Keratinocyte (primary cell): Measurements from ENCODE around the gene GNG10.

Source experiments
- EZH2 ChIP-seq: IDR thresholded peaks from one replicate; pipeline ENCODE4 v1.6.1; 2012; ENCODE audit warnings: inconsistent platforms, mild to moderate bottlenecking, low read length, moderate library complexity
- TF ChIP-seq, protein P1 (sequence below), 3 experiments: IDR thresholded peaks in 1 of 3; conservative IDR thresholded peaks in 1 of 3; optimal IDR thresholded peaks in 1 of 3; 2 replicates in 2 of 3; 3 replicates in 1 of 3; pipeline versions ENCODE3 to v1.5.1; 2011; ENCODE audit warnings: low read length in 3 of 3, mild to moderate bottlenecking in 3 of 3, moderate library complexity in 2 of 3, control low read depth in 1 of 3, inconsistent platforms in 1 of 3; ENCODE audit not compliant: insufficient read depth in 2 of 3; ENCODE audit errors: extremely low read depth in 1 of 3

DNA sequence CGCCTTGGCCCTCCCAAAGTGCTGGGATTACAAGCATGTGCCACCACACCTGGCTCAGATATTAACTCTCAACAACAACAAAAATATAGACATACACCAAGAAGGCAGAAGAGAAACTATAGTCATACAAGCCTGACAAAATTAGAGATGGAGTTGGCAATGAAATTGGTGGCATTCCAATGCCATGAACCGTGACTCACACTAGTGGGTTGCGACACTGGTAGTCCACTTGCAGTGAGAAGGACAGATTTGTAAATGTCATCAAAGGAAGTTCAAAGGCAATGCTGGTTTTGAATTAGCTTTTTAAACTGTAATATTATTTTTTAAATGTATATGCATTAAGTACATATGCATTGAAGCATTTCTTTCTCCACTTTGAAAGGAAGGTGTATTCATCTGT, 38.8 kb upstream of the GNG10 start:
- TF ChIP-seq, protein P1, sequence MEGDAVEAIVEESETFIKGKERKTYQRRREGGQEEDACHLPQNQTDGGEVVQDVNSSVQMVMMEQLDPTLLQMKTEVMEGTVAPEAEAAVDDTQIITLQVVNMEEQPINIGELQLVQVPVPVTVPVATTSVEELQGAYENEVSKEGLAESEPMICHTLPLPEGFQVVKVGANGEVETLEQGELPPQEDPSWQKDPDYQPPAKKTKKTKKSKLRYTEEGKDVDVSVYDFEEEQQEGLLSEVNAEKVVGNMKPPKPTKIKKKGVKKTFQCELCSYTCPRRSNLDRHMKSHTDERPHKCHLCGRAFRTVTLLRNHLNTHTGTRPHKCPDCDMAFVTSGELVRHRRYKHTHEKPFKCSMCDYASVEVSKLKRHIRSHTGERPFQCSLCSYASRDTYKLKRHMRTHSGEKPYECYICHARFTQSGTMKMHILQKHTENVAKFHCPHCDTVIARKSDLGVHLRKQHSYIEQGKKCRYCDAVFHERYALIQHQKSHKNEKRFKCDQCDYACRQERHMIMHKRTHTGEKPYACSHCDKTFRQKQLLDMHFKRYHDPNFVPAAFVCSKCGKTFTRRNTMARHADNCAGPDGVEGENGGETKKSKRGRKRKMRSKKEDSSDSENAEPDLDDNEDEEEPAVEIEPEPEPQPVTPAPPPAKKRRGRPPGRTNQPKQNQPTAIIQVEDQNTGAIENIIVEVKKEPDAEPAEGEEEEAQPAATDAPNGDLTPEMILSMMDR (optimal IDR thresholded peaks at IDR 0.05 in 1 of 3, IDR thresholded peaks at IDR 0.05 in 1 of 3, conservative IDR thresholded peaks at IDR 0.05 in 1 of 3; ENCODE audit: extremely low read depth in 1 of 3, insufficient read depth in 2 of 3, low read length in 3 of 3): no peak
- TF ChIP-seq EZH2: no peak
